NT2/D1 (cell line): ENCODE results near the gene MBD2.

Experiments
- SUZ12 ChIP-seq: IDR thresholded peaks from 2 replicates; pipeline ENCODE4 v1.6.1; 2011; ENCODE audit not compliant: insufficient read length, insufficient read depth; ENCODE audit errors: extremely low read depth
- YY1 ChIP-seq: IDR thresholded peaks from 2 replicates; pipeline ENCODE4 v1.6.1; 2011; ENCODE audit not compliant: insufficient read length, insufficient read depth
- ZNF274 ChIP-seq: IDR thresholded peaks from 2 replicates; pipeline ENCODE4 v1.6.1; 2011; ENCODE audit warnings: mild to moderate bottlenecking, low read depth, low read length

- TF ChIP-seq ZNF274 = no peak
- TF ChIP-seq YY1 = no peak
- TF ChIP-seq SUZ12 = no peak
Measured at GRCh38 chr18:54240629-54241107, 16.2 kb upstream of the MBD2 start.
